Urothelium cell line (cell line): ENCODE measurements around the gene ADAMTSL5.

Source experiments
- DNase-seq: peaks from one replicate; pipeline ENCODE4 v3.0.0; 2011; ENCODE audit warnings: low spot score, mixed read lengths
- FAIRE-seq: peaks from 2 replicates; lab custom pipeline; 2011; peaks lifted over from hg19 to GRCh38; lab: Jason Lieb, UNC

ADAMTSL5 gene

DNA sequence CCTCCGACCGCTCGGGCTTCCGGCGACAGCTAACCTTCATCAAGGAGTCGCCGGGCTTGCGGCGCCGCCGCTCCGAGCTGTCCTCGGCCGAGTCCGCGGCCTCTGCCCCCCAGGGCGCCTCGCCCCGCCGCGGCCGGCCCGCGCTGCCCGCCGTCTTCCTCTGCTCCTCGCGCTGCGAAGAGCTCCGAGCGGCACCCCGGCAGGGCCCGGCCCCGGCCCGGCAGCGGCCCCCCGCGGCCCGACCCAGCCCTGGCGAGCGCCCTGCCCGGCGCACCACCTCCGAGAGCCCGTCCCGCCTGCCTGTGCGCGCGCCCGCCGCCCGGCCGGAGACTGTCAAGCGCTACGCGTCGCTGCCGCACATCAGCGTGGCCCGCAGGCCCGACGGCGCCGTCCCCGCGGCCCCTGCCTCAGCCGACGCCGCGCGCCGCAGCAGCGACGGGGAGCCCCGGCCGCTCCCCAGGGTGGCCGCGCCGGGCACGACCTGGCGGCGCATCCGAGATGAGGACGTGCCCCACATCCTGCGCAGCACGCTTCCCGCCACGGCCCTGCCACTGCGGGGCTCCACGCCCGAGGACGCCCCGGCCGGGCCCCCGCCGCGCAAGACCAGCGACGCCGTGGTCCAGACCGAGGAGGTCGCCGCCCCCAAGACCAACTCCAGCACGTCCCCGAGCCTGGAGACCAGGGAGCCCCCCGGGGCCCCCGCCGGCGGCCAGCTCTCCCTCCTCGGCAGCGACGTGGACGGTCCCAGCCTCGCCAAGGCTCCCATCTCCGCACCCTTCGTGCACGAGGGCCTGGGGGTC lies 43.4 kb downstream of the ADAMTSL5 start:
- no peak for DNase-seq
- no peak for FAIRE-seq

- no peak for FAIRE-seq
- no peak for DNase-seq
These were observed 44.0 kb downstream of the ADAMTSL5 start for GRCh38 chr19:1468821-1469254.

DNA sequence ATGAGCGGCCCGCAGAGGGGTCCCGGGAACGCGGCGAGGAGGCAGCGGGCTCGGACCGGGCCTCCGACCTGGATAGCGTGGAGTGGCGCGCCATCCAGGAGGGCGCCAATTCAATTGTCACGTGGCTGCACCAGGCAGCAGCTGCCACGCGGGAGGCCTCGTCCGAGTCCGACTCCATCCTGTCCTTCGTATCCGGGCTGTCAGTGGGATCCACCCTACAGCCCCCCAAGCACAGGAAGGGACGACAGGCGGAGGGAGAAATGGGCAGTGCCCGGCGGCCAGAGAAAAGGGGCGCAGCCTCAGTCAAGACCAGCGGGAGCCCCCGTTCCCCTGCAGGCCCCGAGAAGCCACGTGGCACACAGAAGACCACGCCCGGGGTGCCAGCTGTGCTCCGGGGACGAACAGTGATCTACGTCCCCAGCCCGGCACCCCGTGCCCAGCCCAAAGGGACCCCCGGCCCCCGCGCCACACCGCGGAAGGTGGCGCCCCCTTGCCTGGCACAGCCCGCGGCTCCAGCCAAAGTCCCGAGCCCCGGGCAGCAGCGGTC lies 44.5 kb downstream of the ADAMTSL5 start:
- FAIRE-seq (no peak), DNase-seq (no peak)

DNA sequence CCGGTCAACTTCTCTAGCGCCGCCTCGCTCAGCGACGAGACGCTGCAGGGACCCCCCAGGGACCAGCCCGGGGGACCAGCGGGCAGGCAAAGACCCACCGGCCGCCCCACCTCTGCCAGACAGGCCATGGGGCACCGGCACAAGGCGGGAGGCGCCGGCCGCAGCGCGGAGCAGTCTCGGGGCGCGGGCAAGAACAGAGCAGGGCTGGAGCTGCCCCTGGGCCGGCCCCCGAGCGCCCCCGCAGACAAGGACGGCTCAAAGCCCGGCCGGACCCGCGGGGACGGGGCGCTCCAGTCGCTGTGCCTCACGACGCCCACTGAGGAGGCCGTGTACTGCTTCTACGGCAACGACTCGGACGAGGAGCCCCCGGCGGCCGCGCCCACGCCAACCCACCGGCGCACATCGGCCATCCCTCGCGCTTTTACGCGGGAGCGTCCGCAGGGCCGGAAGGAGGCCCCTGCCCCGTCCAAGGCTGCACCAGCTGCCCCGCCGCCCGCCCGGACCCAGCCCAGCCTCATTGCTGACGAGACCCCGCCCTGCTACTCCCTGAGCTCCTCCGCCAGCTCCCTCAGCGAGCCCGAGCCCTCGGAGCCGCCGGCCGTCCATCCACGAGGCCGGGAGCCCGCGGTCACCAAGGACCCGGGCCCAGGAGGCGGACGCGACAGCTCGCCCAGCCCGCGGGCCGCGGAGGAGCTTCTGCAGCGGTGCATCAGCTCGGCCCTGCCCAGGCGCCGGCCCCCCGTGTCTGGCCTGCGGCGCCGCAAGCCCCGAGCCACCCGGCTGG lies 45.1 kb downstream of the ADAMTSL5 start:
- DNase-seq (no peak), FAIRE-seq (no peak)

- FAIRE-seq (no peak), DNase-seq (no peak)
These were observed 45.7 kb downstream of the ADAMTSL5 start for GRCh38 chr19:1467215-1467489.

DNA sequence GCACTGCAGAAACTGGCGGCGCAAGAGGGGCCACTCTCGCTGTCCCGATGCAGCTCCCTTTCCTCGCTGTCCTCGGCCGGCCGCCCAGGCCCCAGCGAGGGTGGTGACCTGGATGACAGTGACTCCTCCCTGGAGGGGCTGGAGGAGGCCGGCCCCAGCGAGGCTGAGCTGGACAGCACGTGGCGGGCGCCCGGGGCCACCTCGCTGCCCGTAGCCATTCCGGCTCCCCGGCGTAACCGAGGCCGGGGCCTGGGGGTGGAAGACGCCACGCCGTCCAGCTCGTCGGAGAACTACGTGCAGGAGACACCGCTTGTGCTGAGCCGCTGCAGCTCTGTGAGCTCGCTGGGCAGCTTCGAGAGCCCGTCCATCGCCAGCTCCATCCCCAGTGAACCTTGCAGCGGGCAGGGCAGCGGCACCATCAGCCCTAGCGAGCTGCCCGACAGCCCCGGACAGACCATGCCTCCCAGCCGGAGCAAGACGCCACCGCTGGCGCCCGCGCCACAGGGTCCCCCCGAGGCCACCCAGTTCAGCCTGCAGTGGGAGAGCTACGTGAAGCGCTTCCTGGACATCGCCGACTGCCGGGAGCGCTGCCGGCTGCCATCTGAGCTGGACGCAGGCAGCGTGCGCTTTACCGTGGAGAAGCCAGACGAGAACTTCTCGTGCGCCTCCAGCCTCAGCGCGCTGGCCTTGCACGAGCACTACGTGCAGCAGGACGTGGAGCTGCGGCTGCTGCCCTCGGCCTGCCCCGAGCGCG lies 46.2 kb downstream of the ADAMTSL5 start:
- FAIRE-seq, result no peak

GRCh38 chr19:1466018-1466460 lies 46.8 kb downstream of the ADAMTSL5 start:
- no peak for FAIRE-seq
- no peak for DNase-seq

More for the DNA sequence above, 46.2 kb downstream of the ADAMTSL5 start:
- no peak for DNase-seq

- FAIRE-seq, result no peak
- no peak for DNase-seq
These were observed 47.4 kb downstream of the ADAMTSL5 start for GRCh38 chr19:1465191-1466016.

DNA sequence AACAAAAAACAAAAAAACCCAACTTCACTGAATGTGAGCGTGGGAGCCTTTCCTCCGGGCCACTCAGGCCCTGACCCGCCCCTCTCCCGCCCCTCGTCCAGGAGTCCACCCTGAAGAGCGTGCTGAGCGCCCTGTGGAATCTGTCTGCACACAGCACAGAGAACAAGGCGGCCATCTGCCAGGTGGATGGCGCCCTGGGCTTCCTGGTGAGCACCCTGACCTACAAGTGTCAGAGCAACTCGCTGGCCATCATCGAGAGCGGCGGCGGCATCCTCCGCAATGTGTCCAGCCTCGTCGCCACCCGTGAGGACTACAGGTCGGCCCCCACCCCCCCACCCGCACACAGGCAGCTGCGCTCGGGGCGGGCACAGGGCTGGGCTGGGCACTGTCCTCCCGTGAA lies 51.0 kb downstream of the ADAMTSL5 start:
- FAIRE-seq (no peak), DNase-seq (no peak)

DNA sequence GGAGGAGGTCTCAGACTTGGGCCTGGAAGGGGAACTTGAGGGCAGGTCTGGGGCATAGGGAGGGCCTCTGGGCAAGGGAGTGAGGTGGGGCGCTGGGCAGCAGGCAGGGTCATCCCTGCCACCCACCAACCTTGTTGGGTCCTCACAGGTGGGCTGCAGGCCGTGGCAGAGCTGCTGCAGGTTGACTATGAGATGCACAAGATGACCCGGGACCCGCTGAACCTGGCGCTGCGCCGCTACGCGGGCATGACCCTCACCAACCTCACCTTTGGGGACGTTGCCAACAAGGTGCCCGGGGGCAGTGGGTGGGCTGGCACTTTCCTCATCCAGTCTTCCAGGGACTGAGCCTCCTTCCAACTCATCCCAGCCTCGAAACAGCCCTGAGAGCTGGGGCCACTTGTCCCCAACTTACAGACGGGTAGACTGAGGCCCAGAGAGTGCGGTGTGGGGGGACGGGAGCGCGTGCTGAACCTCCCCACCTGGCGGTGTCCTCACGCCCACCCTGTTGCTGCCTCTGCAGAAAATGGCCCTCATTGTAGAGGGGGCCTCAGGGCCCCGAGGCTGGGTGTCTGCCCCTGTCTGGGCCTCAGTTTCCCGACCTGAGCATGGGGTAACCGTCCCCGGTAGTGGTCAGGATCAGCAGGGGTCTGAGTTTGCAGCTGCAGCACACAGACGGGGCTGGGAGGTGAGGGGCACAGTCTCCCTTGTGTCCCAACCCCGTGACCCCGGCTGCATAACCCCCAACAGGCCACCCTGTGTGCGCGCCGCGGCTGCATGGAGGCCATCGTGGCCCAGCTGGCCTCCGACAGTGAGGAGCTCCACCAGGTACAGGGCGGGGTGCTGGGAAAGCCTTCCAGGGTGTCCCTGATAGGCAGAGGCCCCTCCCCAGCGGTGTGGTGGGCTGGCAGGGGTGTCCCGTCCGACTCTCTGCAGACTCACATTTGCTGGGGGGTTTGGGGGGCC lies 52.5 kb downstream of the ADAMTSL5 start:
- no peak for DNase-seq
- FAIRE-seq, result no peak

- DNase-seq, result no peak
- FAIRE-seq, result no peak
These were observed 53.3 kb downstream of the ADAMTSL5 start for GRCh38 chr19:1459479-1459878.

DNA sequence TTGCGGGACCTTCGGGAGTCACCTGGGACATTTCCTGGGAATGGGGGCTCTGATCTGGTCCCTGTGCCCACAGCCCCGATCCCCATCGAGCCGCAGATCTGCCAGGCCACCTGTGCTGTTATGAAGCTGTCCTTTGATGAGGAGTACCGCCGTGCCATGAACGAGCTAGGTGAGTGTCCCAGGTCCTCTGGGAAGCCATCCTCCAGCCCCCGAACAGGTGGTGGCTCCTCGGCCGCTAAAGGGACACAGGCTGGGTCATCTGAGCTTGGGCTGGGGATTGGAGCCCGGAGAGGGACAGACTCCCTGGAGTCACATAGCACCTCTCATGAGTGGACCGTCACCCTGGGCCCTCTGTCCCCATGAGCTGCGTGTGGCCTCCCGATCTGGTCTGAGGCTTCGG lies 54.9 kb downstream of the ADAMTSL5 start:
- no peak for FAIRE-seq
- no peak for DNase-seq

DNA sequence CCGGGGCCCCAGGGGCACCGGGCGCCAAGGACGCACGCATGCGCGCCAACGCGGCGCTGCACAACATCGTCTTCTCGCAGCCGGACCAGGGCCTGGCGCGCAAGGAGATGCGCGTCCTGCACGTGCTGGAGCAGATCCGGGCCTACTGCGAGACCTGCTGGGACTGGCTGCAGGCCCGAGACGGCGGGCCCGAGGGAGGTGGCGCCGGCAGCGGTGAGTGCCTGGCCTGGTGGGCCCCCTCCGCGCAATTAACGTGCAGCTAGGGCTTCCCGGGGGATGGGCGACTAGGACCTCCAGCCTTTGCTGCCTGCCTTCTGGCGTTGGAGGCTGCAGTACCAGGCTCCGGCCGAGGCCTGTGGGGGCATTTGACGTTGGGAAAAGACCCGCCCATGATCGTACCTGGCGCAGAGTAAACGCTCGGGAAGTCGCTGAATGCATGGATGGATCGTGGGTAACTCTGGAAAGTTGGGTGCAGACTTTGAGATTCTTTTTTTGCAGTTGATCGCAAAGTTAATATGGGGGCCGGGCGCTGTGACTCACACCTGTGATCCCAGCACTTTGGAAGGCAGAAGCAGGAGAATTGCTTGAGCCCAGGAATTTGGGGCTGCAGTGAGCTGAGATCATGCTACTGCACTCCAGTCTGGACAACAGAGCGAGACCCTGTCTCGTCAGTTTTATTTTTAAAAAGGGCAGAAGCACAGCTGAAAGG lies 55.6 kb downstream of the ADAMTSL5 start:
- DNase-seq, result no peak

GRCh38 chr19:1456121-1456900 lies 56.5 kb downstream of the ADAMTSL5 start:
- no peak for DNase-seq
- no peak for FAIRE-seq

More for the DNA sequence above, 55.6 kb downstream of the ADAMTSL5 start:
- no peak for FAIRE-seq

DNA sequence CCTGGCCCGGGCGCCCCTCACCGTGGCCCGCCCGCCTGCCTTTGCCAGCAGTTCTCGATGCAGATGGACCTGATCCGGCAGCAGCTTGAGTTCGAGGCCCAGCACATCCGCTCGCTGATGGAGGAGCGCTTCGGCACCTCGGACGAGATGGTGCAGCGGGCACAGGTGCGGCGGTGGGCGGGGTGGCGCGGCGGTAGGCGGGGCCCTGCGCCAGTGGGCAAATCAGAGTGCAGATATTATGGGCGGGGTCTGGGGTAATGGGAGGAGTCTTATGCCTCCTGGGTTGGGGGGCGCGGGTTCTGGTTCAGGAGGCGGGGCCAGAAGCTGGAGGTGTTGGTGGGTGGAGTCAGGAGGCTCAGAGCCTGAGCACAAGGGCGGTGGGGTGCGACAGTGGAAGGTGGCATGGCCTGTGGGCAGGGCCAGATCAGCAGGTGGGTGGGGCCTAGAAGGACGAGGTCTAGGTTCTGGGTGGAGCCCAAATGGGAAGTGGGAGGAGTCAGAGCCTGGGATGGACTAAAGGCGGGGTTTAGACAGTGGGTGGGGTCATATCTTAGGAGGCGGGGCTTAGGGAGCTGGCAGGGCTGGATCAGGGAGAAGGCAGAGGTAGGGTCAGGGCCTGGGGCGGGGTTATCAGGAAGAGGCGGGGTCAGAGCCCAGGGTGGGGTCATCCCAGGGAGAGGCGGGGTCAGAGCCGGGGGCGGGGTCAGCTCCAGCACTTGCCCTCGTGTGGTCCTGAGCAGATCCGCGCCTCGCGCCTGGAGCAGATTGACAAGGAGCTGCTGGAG lies 57.3 kb downstream of the ADAMTSL5 start:
- no peak for FAIRE-seq
- DNase-seq, result peak; percentile 53
